HepG2 (cell line): ENCODE data around the gene MADD. TPM values are rescaled to one million over a fixed set of nuclear protein-coding genes. Genes with fewer than 3 reads are reported as not detected.
A peak's percentile ranks its signal among the peaks of the same experiment; 100 is the strongest.

ENCODE experiments used
- ATAC-seq: fragments of 200-7000 bp; cut with Tn5 transposase; 3 replicates; pipeline ENCODE4 v1.9.1; 2020; ENCODE audit warnings: mild to moderate bottlenecking, moderate library complexity
- BruUV-seq: library from RNA; stranded (reverse); fragments of 400-500 nt; replicated peaks from 2 replicates; lab custom pipeline; 2021; lab: Mats Ljungman, UMichigan
- CTCF ChIA-PET: fragments of 300-600 bp; formaldehyde crosslinking; extraction: SDS; loops from one replicate; lab custom pipeline; 2021; ENCODE audit warnings: low total read pairs, inconsistent platforms, low intra/inter-chr PET ratio; lab: Yijun Ruan, JAX
- POLR2A ChIA-PET: fragments of 350-600 bp; sonication (Branson Sonifier 250); formaldehyde crosslinking; loops from one replicate; lab custom pipeline; 2020; ENCODE audit warnings: antibody characterized with exemption, inconsistent platforms; lab: Yijun Ruan, JAX
- DNase-seq: peaks from one replicate; pipeline ENCODE4 v3.0.0-alpha.2; 2015; ENCODE audit warnings: low spot score
- FAIRE-seq: peaks from 3 replicates; lab custom pipeline; 2011; peaks lifted over from hg19 to GRCh38; lab: Jason Lieb, UNC
- H2AFZ ChIP-seq: one replicate; pipeline ENCODE4 v1.6.1; 2011; ENCODE audit warnings: low read length, inconsistent platforms
- H3K27ac ChIP-seq: fragments of 300-600 bp; 3 replicates; pipeline ENCODE4 v1.8.0; 2011; ENCODE audit warnings: mixed run types, mild to moderate bottlenecking, mixed read lengths, low read length, inconsistent platforms; ENCODE audit not compliant: insufficient read depth; ENCODE audit errors: extremely low read length
- H3K27me3 ChIP-seq, 2 experiments: fragments of 200-600 bp in 1 of 2; 2 replicates in 1 of 2; 3 replicates in 1 of 2; pipeline versions ENCODE4 v1.6.0 to v1.8.0; 2011; ENCODE audit warnings: low read length in 2 of 2, mild to moderate bottlenecking in 2 of 2, moderate library complexity in 2 of 2, inconsistent platforms in 1 of 2; ENCODE audit not compliant: insufficient read depth in 2 of 2, control insufficient read depth in 1 of 2
- H3K36me3 ChIP-seq, 2 experiments: fragments of 200-600 bp in 1 of 2; replicated peaks in 1 of 2; 2 replicates in 1 of 2; 3 replicates in 1 of 2; pipeline versions ENCODE4 v1.5.1 to v1.8.0; 2011; ENCODE audit warnings: low read length in 2 of 2, inconsistent platforms in 1 of 2; ENCODE audit not compliant: insufficient read depth in 2 of 2, control insufficient read depth in 1 of 2
- H3K4me1 ChIP-seq: 2 replicates; pipeline ENCODE4 v1.5.1; 2012; ENCODE audit warnings: low read length, inconsistent platforms; ENCODE audit not compliant: insufficient read depth
- H3K4me2 ChIP-seq: 2 replicates; pipeline ENCODE4 v1.6.0; 2011; ENCODE audit warnings: low read depth, low read length, inconsistent platforms
- H3K4me3 ChIP-seq, 3 experiments: fragments of 200-600 bp in 1 of 3; sonication (generic), shearing (Covaris generic) in 1 of 3; replicated peaks in 1 of 3; 2 replicates each; pipeline ENCODE4 v1.5.1; 2011 to 2016; ENCODE audit warnings: low read length in 3 of 3, inconsistent platforms in 2 of 3, low read depth in 2 of 3, mild to moderate bottlenecking in 2 of 3, control low read depth in 1 of 3, mixed read lengths in 1 of 3; ENCODE audit not compliant: insufficient read depth in 1 of 3
- H3K79me2 ChIP-seq: one replicate; pipeline ENCODE4 v1.6.1; 2011; ENCODE audit warnings: low read length, inconsistent platforms; ENCODE audit not compliant: insufficient read depth
- H3K9ac ChIP-seq: 2 replicates; pipeline ENCODE4 v1.6.0; 2011; ENCODE audit warnings: mild to moderate bottlenecking, low read depth, low read length, inconsistent platforms; ENCODE audit not compliant: insufficient read depth
- H3K9me3 ChIP-seq: 2 replicates; pipeline ENCODE4 v1.5.1; 2012; ENCODE audit warnings: mild to moderate bottlenecking, low read length
- H4K20me1 ChIP-seq: 2 replicates; pipeline ENCODE4 v1.6.0; 2011; ENCODE audit warnings: inconsistent platforms, mild to moderate bottlenecking, low read length, moderate library complexity; ENCODE audit not compliant: insufficient read depth
- SMAD1 ChIP-seq: sonication (generic); formaldehyde crosslinking; IDR thresholded peaks from 2 replicates; pipeline ENCODE4 v1.4.0; 2020; ENCODE audit warnings: missing genetic modification reagents, low read depth, mild to moderate bottlenecking, borderline replicate concordance
- SOX13 ChIP-seq, 3 experiments: fragments of 450-650 bp in 1 of 3; sonication (generic) in 1 of 3; formaldehyde crosslinking in 1 of 3; IDR thresholded peaks in 2 of 3; conservative IDR thresholded peaks in 1 of 3; 2 replicates each; pipeline versions ENCODE4 v1.5.0 to v1.6.1; 2016 to 2020; ENCODE audit warnings: antibody characterized with exemption in 1 of 3, mild to moderate bottlenecking in 1 of 3, missing compliant biosample characterization in 1 of 3, missing genetic modification reagents in 1 of 3, moderate library complexity in 1 of 3
- ZNF460 ChIP-seq: sonication (generic); formaldehyde crosslinking; IDR thresholded peaks from 2 replicates; pipeline ENCODE4 v1.5.1; 2020; ENCODE audit warnings: missing genetic modification reagents, mild to moderate bottlenecking, borderline replicate concordance
- ZNF546 ChIP-seq: sonication (generic); formaldehyde crosslinking; conservative IDR thresholded peaks from 2 replicates; pipeline ENCODE4 v1.8.1; 2023; ENCODE audit warnings: mild to moderate bottlenecking, missing genetic modification reagents
- WGBS: methylation state at CpG from one replicate; pipeline ENCODE4 v1.1.6; 2017; ENCODE audit warnings: low lambda C conversion rate; 5-methylcytosine and 5-hydroxymethylcytosine counted together
- in situ Hi-C: cut with HindIII; loops from 2 replicates; pipeline ENCODE4 v1.10.0; 2017; ENCODE audit warnings: low pct_unique_long_range_greater_than_20kb; ENCODE audit not compliant: extremely low pct_ligation_motif_present
- intact Hi-C: fragments of 100-400 bp; cut with micrococcal nuclease; formaldehyde crosslinking; loops from one replicate; pipeline ENCODE4 v1.10.0; 2022; ENCODE audit not compliant: unreplicated experiment
- polyA plus RNA-seq, 8 experiments: library from polyadenylated mRNA; depleted of rRNA in 3 of 8; stranded (reverse) in 7 of 8; unstranded in 1 of 8; fragments of >200 nt; fragmentation: Illumina TruSeq in 4 of 8; extraction: Trizol in 4 of 8; gene quantifications; 2 replicates each; pipeline versions ENCODE4 v1.2.1 to v1.2.3, GENCODE V29; 2011 to 2016; ENCODE audit warnings: low read depth in 4 of 8, missing spikeins in 1 of 8, mixed read lengths in 1 of 8; ENCODE audit not compliant: insufficient read depth in 1 of 8
- total RNA-seq, 5 experiments: library from RNA; depleted of rRNA; stranded (reverse); fragments of >200 nt; fragmentation: Illumina TruSeq; extraction: Trizol; gene quantifications; 2 replicates each; pipeline ENCODE4 v1.2.3, GENCODE V29; 2016; ENCODE audit warnings: low read depth in 1 of 5
- TF ChIP-seq, protein P1 (sequence below): sonication (generic); formaldehyde crosslinking; IDR thresholded peaks from 2 replicates; pipeline ENCODE4 v1.4.0; 2020; ENCODE audit warnings: mild to moderate bottlenecking, missing genetic modification reagents

MADD gene
- total and polyA plus RNA-seq, 2 of the 13 experiments (the other 11 are each of a cell fraction or from before 2014, with no cell fraction given) = 18.0 to 29.2 TPM

DNA sequence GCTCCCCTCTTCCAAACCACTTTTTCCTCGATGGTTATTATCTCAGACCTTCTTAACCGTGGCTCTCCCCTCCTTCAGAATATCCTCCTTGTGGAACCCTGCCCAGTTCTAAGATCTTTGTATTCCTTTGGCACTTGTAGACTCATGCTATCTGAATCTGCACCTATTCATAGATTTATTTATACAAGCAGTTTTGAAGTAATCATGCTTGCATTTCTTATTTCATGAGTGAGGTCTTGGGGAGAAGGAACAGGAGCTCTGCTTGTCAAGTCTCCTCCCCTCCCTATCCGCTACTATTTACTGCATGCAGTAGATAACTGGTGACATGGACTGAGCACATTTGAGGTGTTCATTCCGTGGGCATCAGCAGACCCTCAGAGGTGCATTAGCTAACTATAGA, 5.4 kb upstream of the MADD start:
- Histone ChIP-seq H3K4me1 (peaks cover 40% of the 10 kb centered on the region), H3K4me3 (no peak overlapping the region), H3K27ac (no peak overlapping the region), H4K20me1 (no peaks in the 10 kb centered on the region), H3K9me3 (no peaks in the 10 kb centered on the region), H3K9ac (no peak overlapping the region), H3K79me2 (no peaks in the 10 kb centered on the region), H3K4me2 (no peak overlapping the region), H3K27me3 (no peaks in the 10 kb centered on the region), H2AFZ (no peak overlapping the region), H3K36me3 (peaks cover 2 to 3% of the 10 kb centered on the region in 2 experiments; a peak in 3 of 5 replicates)
- FAIRE-seq (no peak), DNase-seq (no peak), ATAC-seq (no peak)
- TF ChIP-seq ZNF546 = no peak
- TF ChIP-seq SMAD1 (CRISPR knock-in tag) = no peak
- TF ChIP-seq, protein P1, sequence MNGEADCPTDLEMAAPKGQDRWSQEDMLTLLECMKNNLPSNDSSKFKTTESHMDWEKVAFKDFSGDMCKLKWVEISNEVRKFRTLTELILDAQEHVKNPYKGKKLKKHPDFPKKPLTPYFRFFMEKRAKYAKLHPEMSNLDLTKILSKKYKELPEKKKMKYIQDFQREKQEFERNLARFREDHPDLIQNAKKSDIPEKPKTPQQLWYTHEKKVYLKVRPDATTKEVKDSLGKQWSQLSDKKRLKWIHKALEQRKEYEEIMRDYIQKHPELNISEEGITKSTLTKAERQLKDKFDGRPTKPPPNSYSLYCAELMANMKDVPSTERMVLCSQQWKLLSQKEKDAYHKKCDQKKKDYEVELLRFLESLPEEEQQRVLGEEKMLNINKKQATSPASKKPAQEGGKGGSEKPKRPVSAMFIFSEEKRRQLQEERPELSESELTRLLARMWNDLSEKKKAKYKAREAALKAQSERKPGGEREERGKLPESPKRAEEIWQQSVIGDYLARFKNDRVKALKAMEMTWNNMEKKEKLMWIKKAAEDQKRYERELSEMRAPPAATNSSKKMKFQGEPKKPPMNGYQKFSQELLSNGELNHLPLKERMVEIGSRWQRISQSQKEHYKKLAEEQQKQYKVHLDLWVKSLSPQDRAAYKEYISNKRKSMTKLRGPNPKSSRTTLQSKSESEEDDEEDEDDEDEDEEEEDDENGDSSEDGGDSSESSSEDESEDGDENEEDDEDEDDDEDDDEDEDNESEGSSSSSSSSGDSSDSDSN = no peak
- in situ Hi-C loops = no loop called here
- CTCF ChIA-PET = no interaction called here
- POLR2A ChIA-PET = interaction anchor here (0.9 to 4.9 kb wide), 4 partner anchors 9 to 79 kb away, joined by 3 to 19 read pairs (median 6); partner anchors contain the start of genes ACP2 and DDB2
- intact Hi-C loops = no loop called here
- WGBS = 97% methylated on average over 4 of the region's 4 CpGs
- no TSS peak for BruUV-seq

DNA sequence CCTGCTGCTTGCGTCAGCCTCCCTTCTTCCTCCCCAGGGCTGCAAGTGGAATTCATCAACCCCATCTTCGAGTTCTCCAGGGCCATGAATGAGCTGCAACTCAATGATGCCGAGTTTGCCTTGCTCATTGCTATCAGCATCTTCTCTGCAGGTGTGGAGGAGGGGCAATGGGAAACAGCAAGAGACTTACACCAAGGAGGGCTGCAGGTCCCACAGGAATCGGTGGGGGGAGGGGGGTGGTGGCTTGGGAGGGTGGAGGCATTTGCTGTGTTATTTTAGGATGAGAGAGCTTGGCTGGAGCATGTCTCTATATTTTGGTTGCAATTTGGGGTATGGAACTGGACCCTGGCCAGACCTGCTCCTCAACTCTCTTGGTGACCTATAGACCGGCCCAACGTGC, 2.1 kb upstream of the MADD start:
- CTCF ChIA-PET = no interaction called here
- peak overlapping the region; percentile 88 for H3K27ac ChIP-seq

More for the DNA sequence above, 2.1 kb upstream of the MADD start:
- TF ChIP-seq ZNF460 (CRISPR knock-in tag) (no peak), SOX13 (IDR thresholded peaks at IDR 0.05) (0 out of 2 replicates have a peak, but pooled peaks have one; percentile 12), SOX13 (CRISPR knock-in tag; conservative IDR thresholded peaks at IDR 0.05 in 1 of 2, IDR thresholded peaks at IDR 0.05 in 1 of 2) (no peak)
- H3K4me2 ChIP-seq = no peak overlapping the region
- peaks cover 25% of the 10 kb centered on the region for H3K79me2 ChIP-seq
- ATAC-seq (no peak), DNase-seq (no peak), FAIRE-seq (no peak)
- peaks cover 57% of the 10 kb centered on the region for H3K4me1 ChIP-seq
- peak overlapping the region; percentile 73; the same call in 1 of the 2 replicates for H3K9ac ChIP-seq
- H3K9me3 ChIP-seq = no peaks in the 10 kb centered on the region
- no TSS peak for BruUV-seq
- H4K20me1 ChIP-seq = peaks cover 22% of the 10 kb centered on the region; the same call in 1 of the 2 replicates
- POLR2A ChIA-PET = interaction anchor here (1.0 to 4.9 kb wide), 5 partner anchors 9 to 89 kb away, joined by 3 to 34 read pairs (median 5); partner anchors contain the start of genes ACP2 and NR1H3
- in situ Hi-C loops = no loop called here
- no peak overlapping the region for H2AFZ ChIP-seq
- H3K36me3 ChIP-seq = peaks cover 0 to 1% of the 10 kb centered on the region in 2 experiments; a peak in 2 of 5 replicates
- intact Hi-C loops = loop anchor here (2.0 kb wide), 1 partner anchor 87 kb away; no protein-coding TSS in a partner anchor
- H3K27me3 ChIP-seq = no peaks in the 10 kb centered on the region
- WGBS = 94% methylated on average over 3 of the region's 6 CpGs
- no peak overlapping the region for H3K4me3 ChIP-seq
